Measurements from ENCODE around the gene CACNA1C.

DNA sequence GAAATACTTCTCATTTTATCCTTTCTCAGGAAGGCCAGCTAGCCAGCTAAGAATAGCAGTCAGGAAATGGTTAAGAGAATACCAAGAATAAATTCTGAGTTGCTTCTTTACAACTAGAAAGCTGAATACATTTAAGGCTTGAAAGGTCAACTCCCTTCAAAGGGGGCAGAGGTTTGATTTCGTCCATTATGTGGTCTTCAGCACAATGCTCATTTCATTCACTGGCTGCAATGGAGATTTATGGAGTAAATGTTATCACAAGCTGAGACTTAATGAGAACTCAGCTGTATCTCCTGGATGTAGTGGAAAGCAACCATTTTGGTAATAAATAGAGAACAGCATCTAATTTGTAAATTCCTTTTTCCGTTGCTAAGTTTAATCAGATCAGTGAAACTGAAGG is 477.0 kb downstream of the CACNA1C start:
- TF ChIP-seq, protein P1, sequence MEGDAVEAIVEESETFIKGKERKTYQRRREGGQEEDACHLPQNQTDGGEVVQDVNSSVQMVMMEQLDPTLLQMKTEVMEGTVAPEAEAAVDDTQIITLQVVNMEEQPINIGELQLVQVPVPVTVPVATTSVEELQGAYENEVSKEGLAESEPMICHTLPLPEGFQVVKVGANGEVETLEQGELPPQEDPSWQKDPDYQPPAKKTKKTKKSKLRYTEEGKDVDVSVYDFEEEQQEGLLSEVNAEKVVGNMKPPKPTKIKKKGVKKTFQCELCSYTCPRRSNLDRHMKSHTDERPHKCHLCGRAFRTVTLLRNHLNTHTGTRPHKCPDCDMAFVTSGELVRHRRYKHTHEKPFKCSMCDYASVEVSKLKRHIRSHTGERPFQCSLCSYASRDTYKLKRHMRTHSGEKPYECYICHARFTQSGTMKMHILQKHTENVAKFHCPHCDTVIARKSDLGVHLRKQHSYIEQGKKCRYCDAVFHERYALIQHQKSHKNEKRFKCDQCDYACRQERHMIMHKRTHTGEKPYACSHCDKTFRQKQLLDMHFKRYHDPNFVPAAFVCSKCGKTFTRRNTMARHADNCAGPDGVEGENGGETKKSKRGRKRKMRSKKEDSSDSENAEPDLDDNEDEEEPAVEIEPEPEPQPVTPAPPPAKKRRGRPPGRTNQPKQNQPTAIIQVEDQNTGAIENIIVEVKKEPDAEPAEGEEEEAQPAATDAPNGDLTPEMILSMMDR (IDR thresholded peaks at IDR 0.05) = no peak
- TF ChIP-seq EP300 (IDR thresholded peaks at IDR 0.05) = no peak

Data from suprapubic skin (tissue), 3 donors.